Measurements from ENCODE around the gene AGAP3.

- TF ChIP-seq, protein P1, sequence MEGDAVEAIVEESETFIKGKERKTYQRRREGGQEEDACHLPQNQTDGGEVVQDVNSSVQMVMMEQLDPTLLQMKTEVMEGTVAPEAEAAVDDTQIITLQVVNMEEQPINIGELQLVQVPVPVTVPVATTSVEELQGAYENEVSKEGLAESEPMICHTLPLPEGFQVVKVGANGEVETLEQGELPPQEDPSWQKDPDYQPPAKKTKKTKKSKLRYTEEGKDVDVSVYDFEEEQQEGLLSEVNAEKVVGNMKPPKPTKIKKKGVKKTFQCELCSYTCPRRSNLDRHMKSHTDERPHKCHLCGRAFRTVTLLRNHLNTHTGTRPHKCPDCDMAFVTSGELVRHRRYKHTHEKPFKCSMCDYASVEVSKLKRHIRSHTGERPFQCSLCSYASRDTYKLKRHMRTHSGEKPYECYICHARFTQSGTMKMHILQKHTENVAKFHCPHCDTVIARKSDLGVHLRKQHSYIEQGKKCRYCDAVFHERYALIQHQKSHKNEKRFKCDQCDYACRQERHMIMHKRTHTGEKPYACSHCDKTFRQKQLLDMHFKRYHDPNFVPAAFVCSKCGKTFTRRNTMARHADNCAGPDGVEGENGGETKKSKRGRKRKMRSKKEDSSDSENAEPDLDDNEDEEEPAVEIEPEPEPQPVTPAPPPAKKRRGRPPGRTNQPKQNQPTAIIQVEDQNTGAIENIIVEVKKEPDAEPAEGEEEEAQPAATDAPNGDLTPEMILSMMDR (IDR thresholded peaks at IDR 0.05), result no peak
- no peak for TF ChIP-seq POLR2A (IDR thresholded peaks at IDR 0.05)
These were observed 38.1 kb upstream of the AGAP3 start, which contains the start of gene ASIC3 for GRCh38 chr7:151047976-151048815.
